Sigmoid colon (tissue), 7 donors: ENCODE measurements around the gene EME1. TPM values are rescaled to one million over a fixed set of nuclear protein-coding genes. Genes with fewer than 3 reads are reported as not detected.

Experiments used
- DNase-seq: peaks from one replicate; pipeline ENCODE4 v3.0.0-alpha.2; 2019
- H3K27ac ChIP-seq, 4 donors: fragments of 200-600 bp; sonication (generic); one replicate each; pipeline ENCODE4 v1.5.1; 2016 to 2019; ENCODE audit warnings: mild to moderate bottlenecking in 1 of 4
- H3K27me3 ChIP-seq, 3 donors: fragments of 200-600 bp; sonication (generic); one replicate each; pipeline ENCODE4 v1.5.1; 2019; ENCODE audit warnings: mild to moderate bottlenecking in 1 of 3
- H3K36me3 ChIP-seq, 4 donors: fragments of 200-600 bp; sonication (generic); one replicate each; pipeline ENCODE4 v1.5.1; 2016 to 2019
- H3K4me1 ChIP-seq, 4 donors: fragments of 200-600 bp; sonication (generic); one replicate each; pipeline ENCODE4 v1.5.1; 2017 to 2019
- H3K4me3 ChIP-seq, 4 donors: fragments of 200-600 bp; sonication (generic); one replicate each; pipeline ENCODE4 v1.5.1; 2017 to 2019; ENCODE audit warnings: mild to moderate bottlenecking in 2 of 4, moderate library complexity in 1 of 4
- H3K9me3 ChIP-seq, 4 donors: fragments of 200-600 bp in 3 of 4; sonication (generic) in 3 of 4; one replicate each; pipeline versions ENCODE4 v1.5.1 to v1.6.1; 2013 to 2019
- CTCF ChIP-seq, 4 experiments: fragments of 450-650 bp in 3 of 4; fragments of 200-600 bp in 1 of 4; IDR thresholded peaks; one replicate each; pipeline ENCODE4 v1.5.1; 2016 to 2019; ENCODE audit warnings: antibody characterized with exemption in 4 of 4, mild to moderate bottlenecking in 3 of 4, moderate library complexity in 2 of 4
- EP300 ChIP-seq, 4 donors: sonication (generic); formaldehyde crosslinking; IDR thresholded peaks; one replicate each; pipeline ENCODE4 v1.6.1; 2017; ENCODE audit warnings: antibody characterized with exemption in 4 of 4
- POLR2A ChIP-seq, 2 donors: fragments of 450-650 bp; IDR thresholded peaks; one replicate each; pipeline ENCODE4 v1.6.1; 2016; ENCODE audit warnings: antibody characterized with exemption in 2 of 2, mild to moderate bottlenecking in 2 of 2, moderate library complexity in 2 of 2
- POLR2AphosphoS5 ChIP-seq, 4 donors: sonication (generic); formaldehyde crosslinking; IDR thresholded peaks; one replicate each; pipeline ENCODE4 v1.6.1; 2017; ENCODE audit warnings: antibody characterized with exemption in 4 of 4
- WGBS, 2 donors: extraction: QIAGEN DNeasy Blood & Tissue Kit; methylation state at CpG; one replicate each; pipeline ENCODE4 v1.1.7; 2013; 5-methylcytosine and 5-hydroxymethylcytosine counted together
- intact Hi-C: fragments of 100-400 bp; cut with DNase I; formaldehyde crosslinking; loops from one replicate; pipeline ENCODE4 v1.15.1; 2023
- polyA plus RNA-seq, 3 donors: library from polyadenylated mRNA; stranded (reverse); fragments of 200-250 nt; gene quantifications; one replicate each; pipeline ENCODE4 v1.2.3, GENCODE V29; 2013
- total RNA-seq, 4 donors: library from RNA; depleted of rRNA; stranded (reverse); fragments of >200 nt; gene quantifications; one replicate each; pipeline ENCODE4 v1.1.0, GENCODE V29; 2016
- donor health status: healthy with polysubstance abuse.
- donor health status: Bipolar disorder and iron deficiency.
- donor health status: healthy.

The EME1 gene
- total and polyA plus RNA-seq, 7 donors = 0.36 to 3.5 (median 1.2) TPM; not detected in 4

- 78 to 91% methylated on average over 2 of the region's 2 CpGs for whole genome bisulfite sequencing, 2 donors
- Histone ChIP-seq H3K9me3 (no peaks in the 10 kb centered on the region), H3K36me3 (no peaks in the 10 kb centered on the region), H3K27ac (no peak overlapping the region), H3K4me3 (no peak overlapping the region), H3K4me1 (no peaks in the 10 kb centered on the region), H3K27me3 (no peaks in the 10 kb centered on the region)
- no peak for TF ChIP-seq POLR2A (IDR thresholded peaks at IDR 0.05)
- no peak for TF ChIP-seq POLR2AphosphoS5 (IDR thresholded peaks at IDR 0.05)
- no peak for TF ChIP-seq CTCF (IDR thresholded peaks at IDR 0.05)
- no peak for TF ChIP-seq EP300 (IDR thresholded peaks at IDR 0.05)
- intact Hi-C loops = no loop called here
- DNase-seq = peak; percentile 14
Measured at GRCh38 chr17:50337956-50338355, 35.1 kb upstream of the EME1 start.

GRCh38 chr17:50338645-50339044 is 34.4 kb upstream of the EME1 start:
- Histone ChIP-seq H3K4me1 (no peaks in the 10 kb centered on the region), H3K36me3 (no peaks in the 10 kb centered on the region), H3K9me3 (no peaks in the 10 kb centered on the region), H3K4me3 (no peak overlapping the region), H3K27ac (no peak overlapping the region), H3K27me3 (no peaks in the 10 kb centered on the region)
- TF ChIP-seq EP300 (IDR thresholded peaks at IDR 0.05) (no peak), POLR2AphosphoS5 (IDR thresholded peaks at IDR 0.05) (no peak), CTCF (IDR thresholded peaks at IDR 0.05) (no peak), POLR2A (IDR thresholded peaks at IDR 0.05) (no peak)
- DNase-seq = no peak
- intact Hi-C loops = no loop called here

GRCh38 chr17:50339381-50339780 is 33.6 kb upstream of the EME1 start:
- H3K9me3 ChIP-seq = no peaks in the 10 kb centered on the region
- H3K4me3 ChIP-seq = no peak overlapping the region
- no peaks in the 10 kb centered on the region for H3K4me1 ChIP-seq
- no peak overlapping the region for H3K27ac ChIP-seq
- DNase-seq = no peak
- no peaks in the 10 kb centered on the region for H3K36me3 ChIP-seq
- TF ChIP-seq POLR2A (IDR thresholded peaks at IDR 0.05) (no peak), EP300 (IDR thresholded peaks at IDR 0.05) (no peak), CTCF (IDR thresholded peaks at IDR 0.05) (no peak), POLR2AphosphoS5 (IDR thresholded peaks at IDR 0.05) (no peak)
- no peaks in the 10 kb centered on the region for H3K27me3 ChIP-seq
- intact Hi-C loops = no loop called here

GRCh38 chr17:50344731-50345365 is 28.2 kb upstream of the EME1 start:
- 34 to 58% methylated on average over 13 of the region's 13 CpGs for WGBS, 2 donors
- TF ChIP-seq CTCF (IDR thresholded peaks at IDR 0.05) (no peak), EP300 (IDR thresholded peaks at IDR 0.05) (no peak), POLR2AphosphoS5 (IDR thresholded peaks at IDR 0.05) (no peak), POLR2A (IDR thresholded peaks at IDR 0.05) (no peak)
- H3K36me3 ChIP-seq = no peaks in the 10 kb centered on the region
- H3K4me1 ChIP-seq = peaks cover 0 to 36% (median 30%) of the 10 kb centered on the region in 4 donors
- peak overlapping the region in 1 of 4 donors; percentile 66 for H3K27ac ChIP-seq
- H3K4me3 ChIP-seq = no peak overlapping the region
- no peaks in the 10 kb centered on the region for H3K9me3 ChIP-seq
- intact Hi-C loops = no loop called here
- H3K27me3 ChIP-seq = no peaks in the 10 kb centered on the region
- DNase-seq = peak; percentile 66
